ENCODE data around the gene MAGEA3.
"Not testable (repeated sequence)": the region's sequence is repeated elsewhere in the genome, so short reads cannot be mapped to it uniquely, and the experiment has no call there.

The MAGEA3 gene, protein sequence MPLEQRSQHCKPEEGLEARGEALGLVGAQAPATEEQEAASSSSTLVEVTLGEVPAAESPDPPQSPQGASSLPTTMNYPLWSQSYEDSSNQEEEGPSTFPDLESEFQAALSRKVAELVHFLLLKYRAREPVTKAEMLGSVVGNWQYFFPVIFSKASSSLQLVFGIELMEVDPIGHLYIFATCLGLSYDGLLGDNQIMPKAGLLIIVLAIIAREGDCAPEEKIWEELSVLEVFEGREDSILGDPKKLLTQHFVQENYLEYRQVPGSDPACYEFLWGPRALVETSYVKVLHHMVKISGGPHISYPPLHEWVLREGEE

GRCh38 chrX:152697952-152698931, at the start of gene MAGEA3:
Gene MAGEA3 (plus strand): TSS chrX:152698794. CDS start chrX:152700833, 2,039 bp downstream.
- DNase-seq = not testable (repeated sequence)

DNA sequence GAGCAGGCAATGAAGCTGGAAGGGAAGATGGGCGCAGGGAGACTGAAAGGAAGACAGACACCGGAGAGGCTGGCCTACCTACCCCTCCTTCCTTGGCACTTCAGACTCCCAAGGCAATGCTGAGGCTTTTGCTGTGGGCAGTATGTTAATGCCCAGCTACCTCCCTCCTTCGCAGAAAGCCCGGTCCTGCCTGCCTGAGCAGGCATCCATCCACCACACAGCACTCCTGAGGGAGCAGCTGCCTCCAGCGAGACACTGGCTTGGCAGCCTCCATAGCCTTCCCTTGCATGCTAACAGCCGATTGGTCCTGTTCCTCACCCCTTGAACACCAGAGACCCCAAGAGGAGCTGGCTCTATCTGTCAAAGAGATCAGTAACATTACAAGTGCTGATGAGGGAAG, 46.5 kb upstream of the MAGEA3 start:
- no peak for DNase-seq

DNA sequence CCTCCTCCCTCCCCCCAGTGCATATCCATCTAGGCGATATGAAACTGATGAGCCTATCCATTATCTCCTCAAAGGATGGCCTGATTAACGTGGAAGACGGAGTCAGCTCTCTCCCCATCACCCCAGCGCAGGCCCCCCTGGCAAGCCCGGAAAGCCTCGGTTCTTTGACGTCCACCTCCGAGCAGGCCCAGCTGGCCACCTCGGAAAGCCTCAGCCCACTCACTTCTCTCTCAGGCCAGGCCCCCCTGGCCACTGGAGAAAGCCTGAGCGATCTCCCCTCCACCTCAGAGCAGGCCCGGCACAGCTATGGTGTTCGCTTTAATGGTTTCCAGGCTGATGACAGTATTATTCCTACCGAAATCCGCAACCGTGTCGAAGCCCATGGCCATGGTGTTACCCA, 46.1 kb upstream of the MAGEA3 start:
- DNase-seq = no peak

- no peak for DNase-seq
Observed at GRCh38 chrX:152656087-152656486, 42.5 kb upstream of the MAGEA3 start.

- no peak for DNase-seq
Observed at GRCh38 chrX:152656890-152657289, 41.7 kb upstream of the MAGEA3 start.

GRCh38 chrX:152658302-152658701, 40.3 kb upstream of the MAGEA3 start:
- no peak for DNase-seq

DNA sequence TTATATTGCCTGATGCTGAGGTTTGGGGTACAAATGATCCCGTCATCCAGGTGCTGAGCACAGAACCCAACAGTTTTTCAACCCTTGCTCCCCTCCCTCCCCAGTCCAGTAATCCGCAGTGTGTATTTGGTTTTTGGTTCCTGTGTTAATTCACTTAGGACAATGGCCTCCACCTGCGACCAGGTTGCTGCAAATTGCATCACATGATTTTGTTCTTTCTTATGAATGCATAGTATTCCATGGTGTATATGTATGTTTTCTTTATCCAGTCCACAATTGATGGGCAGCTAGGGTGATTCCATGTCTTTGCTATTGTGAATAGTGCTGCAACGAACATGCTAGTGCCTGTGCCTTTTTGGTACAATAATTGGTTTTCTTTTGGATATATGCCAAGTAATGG, 35.5 kb upstream of the MAGEA3 start:
- DNase-seq = no peak

DNA sequence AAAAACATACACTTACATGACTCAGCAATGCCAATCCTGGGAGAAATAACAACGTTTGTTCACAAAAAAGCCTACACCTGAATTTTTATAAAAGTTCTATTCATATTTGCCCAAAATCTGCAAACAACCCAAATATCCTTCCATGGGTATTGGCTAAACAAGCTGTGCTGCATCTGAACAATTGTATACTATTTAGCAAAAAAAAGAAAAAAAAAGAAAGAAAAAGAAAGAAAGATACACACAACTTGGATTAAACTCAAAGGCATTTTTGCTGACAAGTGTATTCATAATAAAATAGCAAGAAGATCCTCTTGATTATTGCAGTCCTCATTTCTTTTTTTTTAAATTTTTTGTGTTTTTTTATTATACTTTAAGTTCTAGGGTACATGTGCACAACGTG, 24.5 kb upstream of the MAGEA3 start:
- DNase-seq = no peak

- not testable (repeated sequence) for DNase-seq
Observed at GRCh38 chrX:152674652-152675051, 23.9 kb upstream of the MAGEA3 start.

- DNase-seq = not testable (repeated sequence)
Observed at GRCh38 chrX:152681012-152681411, 17.6 kb upstream of the MAGEA3 start.

GRCh38 chrX:152700390-152700789, 1.8 kb downstream of the MAGEA3 start:
- not testable (repeated sequence) for DNase-seq

- DNase-seq = not testable (repeated sequence)
Observed at GRCh38 chrX:152706500-152706899, 7.9 kb downstream of the MAGEA3 start.

GRCh38 chrX:152709173-152709572, 10.6 kb downstream of the MAGEA3 start, which contains the start of gene CSAG2:
Gene CSAG2 (minus strand): TSS chrX:152709273. CDS start chrX:152709112, 161 bp downstream.
- DNase-seq = not testable (repeated sequence)

DNA sequence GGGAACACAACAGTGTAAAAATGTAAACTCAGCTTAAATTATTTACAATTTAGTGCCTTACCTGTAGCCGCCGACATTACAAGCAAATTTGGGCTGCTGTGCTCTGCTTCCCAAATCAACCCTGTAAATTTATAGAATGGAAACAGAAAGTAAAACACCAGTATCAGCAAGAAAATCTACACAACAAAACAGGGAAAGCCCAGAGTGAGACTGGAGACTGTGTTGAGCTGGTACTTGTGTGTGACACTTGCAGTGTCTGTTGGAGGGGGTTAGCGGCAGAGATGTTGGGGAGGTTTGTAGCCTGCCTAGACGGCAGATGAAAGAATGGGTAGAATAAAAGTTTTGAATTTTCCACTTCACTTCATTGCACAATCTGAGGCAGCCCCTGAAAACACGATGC, 14.6 kb downstream of the MAGEA3 start:
- not testable (repeated sequence) for DNase-seq

GRCh38 chrX:152713815-152714787, 15.5 kb downstream of the MAGEA3 start, which contains the start of gene MAGEA2B:
Gene MAGEA2B (plus strand): TSS chrX:152714628. CDS start chrX:152717107, 2,479 bp downstream.
- DNase-seq = not testable (repeated sequence)

GRCh38 chrX:152725409-152725808, 26.8 kb downstream of the MAGEA3 start:
- DNase-seq = no peak

- DNase-seq = no peak
Observed at GRCh38 chrX:152733261-152733975, 34.8 kb downstream of the MAGEA3 start, which contains the start of the genes CSAG1 and MAGEA12. Gene CSAG1 (minus strand): TSS chrX:152733721. CDS start chrX:152732460, 1,261 bp downstream. Gene MAGEA12 (plus strand): TSS chrX:152733757. CDS start chrX:152736162, 2,405 bp downstream.

GRCh38 chrX:152734143-152734858, 35.7 kb downstream of the MAGEA3 start:
- DNase-seq = not testable (repeated sequence)

DNA sequence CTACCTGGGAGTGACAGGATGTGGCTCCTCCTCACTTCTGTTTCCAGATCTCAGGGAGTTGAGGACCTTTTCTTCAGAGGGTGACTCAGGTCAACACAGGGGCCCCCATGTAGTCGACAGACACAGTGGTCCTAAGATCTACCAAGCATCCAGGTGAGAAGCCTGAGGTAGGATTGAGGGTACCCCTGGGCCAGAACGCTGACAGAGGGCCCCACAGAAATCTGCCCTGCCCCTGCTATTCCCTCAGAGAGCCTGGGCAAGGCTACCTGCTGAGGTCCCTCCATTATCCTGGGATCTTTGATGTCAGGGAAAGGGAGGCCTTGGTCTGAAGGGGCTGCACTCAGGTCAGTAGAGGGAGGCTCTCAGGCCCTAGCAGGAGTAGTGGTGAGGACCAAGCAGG, 36.5 kb downstream of the MAGEA3 start:
- no peak for DNase-seq

- DNase-seq = no peak
Observed at GRCh38 chrX:152735860-152736511, 37.4 kb downstream of the MAGEA3 start.
